CD14-positive monocyte (primary cell): ENCODE data around the gene SLIRP. TPM values are rescaled to one million over a fixed set of nuclear protein-coding genes. Genes with fewer than 3 reads are reported as not detected.

Source experiments
- DNase-seq, 3 donors: peaks; one replicate each; pipeline ENCODE4 v3.0.0-alpha.2; 2011 to 2022
- H2AFZ ChIP-seq: 2 replicates; pipeline ENCODE4 v1.6.0; 2012; ENCODE audit warnings: mild to moderate bottlenecking, low read depth, low read length, inconsistent platforms; ENCODE audit not compliant: insufficient read depth, poor library complexity, severe bottlenecking
- H3K27ac ChIP-seq, 2 donors: 1 replicate in 1 of 2; 2 replicates in 1 of 2; pipeline ENCODE4 v1.5.1; 2012 to 2013; ENCODE audit warnings: low read length in 2 of 2, control low read depth in 1 of 2, inconsistent platforms in 1 of 2, low read depth in 1 of 2, mild to moderate bottlenecking in 1 of 2
- H3K27me3 ChIP-seq, 2 donors: one replicate each; pipeline versions ENCODE4 v1.6.0 to v1.6.1; 2011 to 2013; ENCODE audit warnings: low read length in 2 of 2; ENCODE audit not compliant: control insufficient read depth in 2 of 2, insufficient read depth in 2 of 2
- H3K36me3 ChIP-seq, 2 donors: replicated peaks in 1 of 2; 1 replicate in 1 of 2; 2 replicates in 1 of 2; pipeline versions ENCODE4 v1.5.1 to v1.6.1; 2012 to 2013; ENCODE audit warnings: low read length in 2 of 2, control low read depth in 1 of 2, inconsistent platforms in 1 of 2, mild to moderate bottlenecking in 1 of 2; ENCODE audit not compliant: insufficient read depth in 2 of 2, control insufficient read depth in 1 of 2
- H3K4me1 ChIP-seq, 2 donors: 1 replicate in 1 of 2; 2 replicates in 1 of 2; pipeline versions ENCODE4 v1.5.1 to v1.6.1; 2012 to 2013; ENCODE audit warnings: low read length in 2 of 2, control low read depth in 1 of 2, inconsistent platforms in 1 of 2, mild to moderate bottlenecking in 1 of 2, moderate library complexity in 1 of 2; ENCODE audit not compliant: insufficient read depth in 2 of 2, control insufficient read depth in 1 of 2
- H3K4me2 ChIP-seq: replicated peaks from 2 replicates; pipeline ENCODE3; 2012; ENCODE audit warnings: low read length, moderate library complexity, mild to moderate bottlenecking; ENCODE audit not compliant: poor library complexity, severe bottlenecking; ENCODE audit errors: extremely low read depth
- H3K4me3 ChIP-seq, 3 experiments: fragments of 200-600 bp in 1 of 3; sonication (generic) in 1 of 3; replicated peaks in 1 of 3; 1 replicate in 2 of 3; 2 replicates in 1 of 3; pipeline ENCODE4 v1.5.1; 2011 to 2013; ENCODE audit warnings: low read length in 3 of 3, mild to moderate bottlenecking in 3 of 3, control low read depth in 2 of 3, low read depth in 2 of 3, inconsistent platforms in 1 of 3, moderate library complexity in 1 of 3
- H3K79me2 ChIP-seq: 2 replicates; pipeline ENCODE4 v1.6.0; 2012; ENCODE audit warnings: mild to moderate bottlenecking, control low read depth, inconsistent platforms, low read length, moderate library complexity; ENCODE audit not compliant: insufficient read depth
- H3K9ac ChIP-seq: 2 replicates; pipeline ENCODE4 v1.6.0; 2017; ENCODE audit warnings: low read length, mild to moderate bottlenecking; ENCODE audit not compliant: insufficient read depth, poor library complexity, severe bottlenecking
- H3K9me3 ChIP-seq, 2 donors: replicated peaks in 1 of 2; 1 replicate in 1 of 2; 2 replicates in 1 of 2; pipeline versions ENCODE4 v1.5.1 to v1.6.1; 2012 to 2013; ENCODE audit warnings: low read length in 2 of 2, control low read depth in 1 of 2; ENCODE audit not compliant: control insufficient read depth in 1 of 2, insufficient read depth in 1 of 2
- H4K20me1 ChIP-seq: 2 replicates; pipeline ENCODE4 v1.6.0; 2012; ENCODE audit warnings: mild to moderate bottlenecking, low read length, control low read depth, moderate library complexity; ENCODE audit not compliant: insufficient read depth
- H3K27ac Mint-ChIP-seq, 7 donors: one replicate each; pipeline ENCODE4 v1.8.0; 2020; ENCODE audit warnings: mild to moderate bottlenecking in 7 of 7, mixed read lengths in 7 of 7, moderate library complexity in 6 of 7, inconsistent platforms in 2 of 7
- H3K27me3 Mint-ChIP-seq, 3 donors: one replicate each; pipeline ENCODE4 v1.8.0; 2021 to 2022; ENCODE audit warnings: low read depth in 3 of 3, mild to moderate bottlenecking in 3 of 3, mixed read lengths in 3 of 3, moderate library complexity in 3 of 3, inconsistent platforms in 1 of 3
- H3K36me3 Mint-ChIP-seq, 2 donors: one replicate each; pipeline ENCODE4 v1.8.0; 2020; ENCODE audit warnings: mixed read lengths in 2 of 2, inconsistent platforms in 1 of 2, mild to moderate bottlenecking in 1 of 2
- H3K4me1 Mint-ChIP-seq: one replicate; pipeline ENCODE4 v1.8.0; 2020; ENCODE audit warnings: mild to moderate bottlenecking, mixed read lengths
- H3K4me3 Mint-ChIP-seq, 2 donors: one replicate each; pipeline ENCODE4 v1.8.0; 2020; ENCODE audit warnings: mild to moderate bottlenecking in 2 of 2, mixed read lengths in 2 of 2, moderate library complexity in 1 of 2
- H3K9me3 Mint-ChIP-seq, 7 donors: one replicate each; pipeline ENCODE4 v1.8.0; 2020 to 2022; ENCODE audit warnings: mixed read lengths in 7 of 7, mild to moderate bottlenecking in 6 of 7, moderate library complexity in 6 of 7, inconsistent platforms in 2 of 7
- CTCF ChIP-seq: fragments of 200-600 bp; IDR thresholded peaks from one replicate; pipeline ENCODE4 v1.8.0; 2022; ENCODE audit warnings: antibody characterized with exemption, mild to moderate bottlenecking
- WGBS: methylation state at CpG from one replicate; pipeline ENCODE4 v1.1.5; 2013; ENCODE audit warnings: missing lambda C conversion rate; ENCODE audit not compliant: insufficient coverage; 5-methylcytosine and 5-hydroxymethylcytosine counted together
- intact Hi-C, 2 donors: fragments of 100-400 bp; cut with micrococcal nuclease; formaldehyde crosslinking; loops; one replicate each; pipeline versions ENCODE4 v1.15.0 to v1.15.1; 2023
- polyA plus RNA-seq, 3 donors: library from polyadenylated mRNA; depleted of rRNA in 1 of 3; unstranded in 2 of 3; stranded (reverse) in 1 of 3; fragments of 300-500 nt in 2 of 3; fragments of >200 nt in 1 of 3; fragmentation: Illumina TruSeq in 2 of 3; gene quantifications; 1 replicate in 2 of 3; 2 replicates in 1 of 3; pipeline ENCODE4 v1.2.3, GENCODE V29; 2012 to 2021

SLIRP gene
- polyA plus RNA-seq, 3 donors: 89.3 to 402 (median 323) TPM

- peaks cover 52 to 62% of the 10 kb centered on the region in 2 donors for H3K36me3 Mint-ChIP-seq
- Histone ChIP-seq H3K27ac (no peak overlapping the region), H3K27me3 (no peaks in the 10 kb centered on the region), H3K4me1 (peaks cover 9 to 11% of the 10 kb centered on the region in 2 donors), H4K20me1 (no peaks in the 10 kb centered on the region), H3K9ac (no peak overlapping the region), H3K9me3 (no peaks in the 10 kb centered on the region), H3K36me3 (peaks cover 49 to 67% of the 10 kb centered on the region in 2 donors), H3K4me2 (no peak overlapping the region), H2AFZ (no peak overlapping the region), H3K79me2 (no peaks in the 10 kb centered on the region), H3K4me3 (no peak overlapping the region)
- H3K4me1 Mint-ChIP-seq: peaks cover 6% of the 10 kb centered on the region
- no peak for DNase-seq
- H3K9me3 Mint-ChIP-seq: no peaks in the 10 kb centered on the region
- TF ChIP-seq CTCF: no peak
- no peaks in the 10 kb centered on the region for H3K27me3 Mint-ChIP-seq
- H3K4me3 Mint-ChIP-seq: no peak overlapping the region
- intact Hi-C loops: no loop called here
- H3K27ac Mint-ChIP-seq: peak overlapping the region in 3 of 7 donors; percentile 19 to 33 (median 21)
Observed at GRCh38 chr14:77673193-77673592, 34.7 kb upstream of the SLIRP start.

- Mint-ChIP-seq H3K4me3 (no peak overlapping the region), H3K27ac (peak overlapping the region in 1 of 7 donors; percentile 7), H3K4me1 (no peaks in the 10 kb centered on the region), H3K9me3 (no peaks in the 10 kb centered on the region), H3K27me3 (no peaks in the 10 kb centered on the region), H3K36me3 (peaks cover 65 to 79% of the 10 kb centered on the region in 2 donors)
- Histone ChIP-seq H3K4me1 (no peaks in the 10 kb centered on the region), H4K20me1 (no peaks in the 10 kb centered on the region), H3K9me3 (no peaks in the 10 kb centered on the region), H3K27me3 (no peaks in the 10 kb centered on the region), H3K4me3 (no peak overlapping the region), H2AFZ (no peak overlapping the region), H3K4me2 (no peak overlapping the region), H3K36me3 (peaks cover 61 to 84% of the 10 kb centered on the region in 2 donors), H3K9ac (no peak overlapping the region), H3K27ac (no peak overlapping the region), H3K79me2 (no peaks in the 10 kb centered on the region)
- WGBS: no CpG with 5 or more reads among the region's 8 CpGs
- intact Hi-C loops: no loop called here
- no peak for DNase-seq
- TF ChIP-seq CTCF: no peak
Observed at GRCh38 chr14:77674931-77675330, 33.0 kb upstream of the SLIRP start.
